NCI-H2029 treated with DMSO at 0.1 percent for 48 hours (cell line): ENCODE results near the gene DAAM1.

Experiments used
- DNase-seq: peaks from one replicate; lab custom pipeline; 2025; lab: John Stamatoyannopoulos, UW

Gene DAAM1

GRCh38 chr14:59292028-59292427 lies 103.6 kb downstream of the DAAM1 start:
- DNase-seq: no peak

- no peak for DNase-seq
Measured at GRCh38 chr14:59292921-59293534, 104.6 kb downstream of the DAAM1 start.

GRCh38 chr14:59293935-59294661 lies 105.6 kb downstream of the DAAM1 start:
- no peak for DNase-seq

- DNase-seq: no peak
Measured at GRCh38 chr14:59294662-59294992, 106.2 kb downstream of the DAAM1 start.

- DNase-seq: no peak
Measured at GRCh38 chr14:59295951-59296350, 107.5 kb downstream of the DAAM1 start.

- DNase-seq: no peak
Measured at GRCh38 chr14:59296508-59296907, 108.0 kb downstream of the DAAM1 start.

GRCh38 chr14:59297071-59297776 lies 108.8 kb downstream of the DAAM1 start:
- no peak for DNase-seq

GRCh38 chr14:59299731-59300130 lies 111.3 kb downstream of the DAAM1 start:
- DNase-seq: no peak

GRCh38 chr14:59301354-59301753 lies 112.9 kb downstream of the DAAM1 start:
- no peak for DNase-seq

- DNase-seq: no peak
Measured at GRCh38 chr14:59302313-59302712, 113.8 kb downstream of the DAAM1 start.

- no peak for DNase-seq
Measured at GRCh38 chr14:59303216-59303615, 114.7 kb downstream of the DAAM1 start.

- DNase-seq: no peak
Measured at GRCh38 chr14:59305231-59305630, 116.8 kb downstream of the DAAM1 start.

- no peak for DNase-seq
Measured at GRCh38 chr14:59305836-59306555, 117.5 kb downstream of the DAAM1 start.

- no peak for DNase-seq
Measured at GRCh38 chr14:59306775-59307174, 118.3 kb downstream of the DAAM1 start.

- no peak for DNase-seq
Measured at GRCh38 chr14:59308086-59308485, 119.6 kb downstream of the DAAM1 start.

GRCh38 chr14:59308673-59309072 lies 120.2 kb downstream of the DAAM1 start:
- no peak for DNase-seq

- no peak for DNase-seq
Measured at GRCh38 chr14:59309291-59309900, 120.9 kb downstream of the DAAM1 start.

GRCh38 chr14:59310633-59311032 lies 122.2 kb downstream of the DAAM1 start:
- DNase-seq: no peak

GRCh38 chr14:59311723-59312122 lies 123.3 kb downstream of the DAAM1 start:
- no peak for DNase-seq

- DNase-seq: no peak
Measured at GRCh38 chr14:59313144-59313651, 124.7 kb downstream of the DAAM1 start.

- no peak for DNase-seq
Measured at GRCh38 chr14:59313658-59314608, 125.5 kb downstream of the DAAM1 start.
